HepG2 (cell line): Measurements from ENCODE around the gene LYZL1. TPM values are rescaled to one million over a fixed set of nuclear protein-coding genes. Genes with fewer than 3 reads are reported as not detected.

ENCODE experiments used
- AHDC1 ChIP-seq: sonication (generic); formaldehyde crosslinking; IDR thresholded peaks from 2 replicates; pipeline ENCODE4 v1.5.1; 2020; ENCODE audit warnings: mild to moderate bottlenecking, missing genetic modification reagents, borderline replicate concordance
- BRD4 ChIP-seq: sonication (generic); formaldehyde crosslinking; IDR thresholded peaks from 2 replicates; pipeline ENCODE4 v1.4.0; 2020; ENCODE audit warnings: missing genetic modification reagents
- CBX5 ChIP-seq: sonication (generic); formaldehyde crosslinking; IDR thresholded peaks from 2 replicates; pipeline ENCODE4 v1.4.0; 2020; ENCODE audit warnings: missing genetic modification reagents, borderline replicate concordance
- KMT2B ChIP-seq: IDR thresholded peaks from 2 replicates; pipeline ENCODE4 v1.6.1; 2016; ENCODE audit warnings: missing genetic modification reagents, missing compliant biosample characterization
- MIER3 ChIP-seq: IDR thresholded peaks from 2 replicates; pipeline ENCODE4 v1.6.1; 2016; ENCODE audit warnings: missing compliant biosample characterization, borderline replicate concordance
- NR2F6 ChIP-seq, 2 experiments: IDR thresholded peaks; 2 replicates each; pipeline ENCODE4 v1.6.1; 2016; ENCODE audit warnings: antibody characterized with exemption in 1 of 2, mild to moderate bottlenecking in 1 of 2
- TEAD2 ChIP-seq: sonication (generic); formaldehyde crosslinking; IDR thresholded peaks from 2 replicates; pipeline ENCODE4 v1.9.0; 2021; ENCODE audit warnings: missing genetic modification reagents
- TFE3 ChIP-seq: IDR thresholded peaks from 2 replicates; pipeline ENCODE4 v1.6.1; 2016
- THAP11 ChIP-seq: IDR thresholded peaks from 2 replicates; pipeline ENCODE4 v1.6.1; 2016; ENCODE audit warnings: missing biosample characterization, missing genetic modification reagents
- ZNF18 ChIP-seq: sonication (generic); formaldehyde crosslinking; IDR thresholded peaks from 2 replicates; pipeline ENCODE4 v1.8.0; 2022; ENCODE audit warnings: mild to moderate bottlenecking, missing genetic modification reagents; ENCODE audit not compliant: insufficient replicate concordance
- ZNF282 ChIP-seq: fragments of 450-650 bp; IDR thresholded peaks from 2 replicates; pipeline ENCODE4 v1.6.1; 2018; ENCODE audit not compliant: partially characterized antibody
- polyA plus RNA-seq, 8 experiments: library from polyadenylated mRNA; depleted of rRNA in 3 of 8; stranded (reverse) in 7 of 8; unstranded in 1 of 8; fragments of >200 nt; fragmentation: Illumina TruSeq in 4 of 8; extraction: Trizol in 4 of 8; gene quantifications; 2 replicates each; pipeline versions ENCODE4 v1.2.1 to v1.2.3, GENCODE V29; 2011 to 2016; ENCODE audit warnings: low read depth in 4 of 8, missing spikeins in 1 of 8, mixed read lengths in 1 of 8; ENCODE audit not compliant: insufficient read depth in 1 of 8
- total RNA-seq, 5 experiments: library from RNA; depleted of rRNA; stranded (reverse); fragments of >200 nt; fragmentation: Illumina TruSeq; extraction: Trizol; gene quantifications; 2 replicates each; pipeline ENCODE4 v1.2.3, GENCODE V29; 2016; ENCODE audit warnings: low read depth in 1 of 5
- TF ChIP-seq, protein P1 (sequence below): sonication (generic); formaldehyde crosslinking; IDR thresholded peaks from 2 replicates; pipeline ENCODE4 v1.4.0; 2020; ENCODE audit warnings: mild to moderate bottlenecking, missing genetic modification reagents, borderline replicate concordance
- TF ChIP-seq, protein P2 (sequence below): sonication (generic); formaldehyde crosslinking; IDR thresholded peaks from 2 replicates; pipeline ENCODE4 v1.4.0; 2020; ENCODE audit warnings: mild to moderate bottlenecking, missing genetic modification reagents, borderline replicate concordance

Gene LYZL1
- total and polyA plus RNA-seq, 2 of the 13 experiments (the other 11 are each of a cell fraction or from before 2014, with no cell fraction given) = not detected

- TF ChIP-seq ZNF282 = no peak
- TF ChIP-seq CBX5 (CRISPR knock-in tag) = no peak
- 0 out of 2 replicates have a peak, but pooled peaks have one; percentile 17 for TF ChIP-seq THAP11 (CRISPR knock-in tag)
- TF ChIP-seq MIER3 (CRISPR knock-in tag) = peak; percentile 52; the same call in 1 of the 2 replicates
- TF ChIP-seq, protein P1, sequence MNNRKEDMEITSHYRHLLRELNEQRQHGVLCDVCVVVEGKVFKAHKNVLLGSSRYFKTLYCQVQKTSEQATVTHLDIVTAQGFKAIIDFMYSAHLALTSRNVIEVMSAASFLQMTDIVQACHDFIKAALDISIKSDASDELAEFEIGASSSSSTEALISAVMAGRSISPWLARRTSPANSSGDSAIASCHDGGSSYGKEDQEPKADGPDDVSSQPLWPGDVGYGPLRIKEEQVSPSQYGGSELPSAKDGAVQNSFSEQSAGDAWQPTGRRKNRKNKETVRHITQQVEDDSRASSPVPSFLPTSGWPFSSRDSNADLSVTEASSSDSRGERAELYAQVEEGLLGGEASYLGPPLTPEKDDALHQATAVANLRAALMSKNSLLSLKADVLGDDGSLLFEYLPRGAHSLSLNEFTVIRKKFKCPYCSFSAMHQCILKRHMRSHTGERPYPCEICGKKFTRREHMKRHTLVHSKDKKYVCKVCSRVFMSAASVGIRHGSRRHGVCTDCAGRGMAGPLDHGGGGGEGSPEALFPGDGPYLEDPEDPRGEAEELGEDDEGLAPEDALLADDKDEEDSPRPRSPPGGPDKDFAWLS (CRISPR knock-in tag) = no peak
- 0 out of 2 replicates have a peak, but pooled peaks have one; percentile 15 for TF ChIP-seq BRD4 (CRISPR knock-in tag)
- TF ChIP-seq TEAD2 = no peak
- no peak for TF ChIP-seq AHDC1
- TF ChIP-seq NR2F6 (IDR thresholded peaks at IDR 0.05) = no peak
- peak; percentile 2; the same call in 1 of the 2 replicates for TF ChIP-seq NR2F6 (CRISPR knock-in tag; IDR thresholded peaks at IDR 0.05)
- TF ChIP-seq KMT2B (CRISPR knock-in tag) = no peak
- TF ChIP-seq, protein P2, sequence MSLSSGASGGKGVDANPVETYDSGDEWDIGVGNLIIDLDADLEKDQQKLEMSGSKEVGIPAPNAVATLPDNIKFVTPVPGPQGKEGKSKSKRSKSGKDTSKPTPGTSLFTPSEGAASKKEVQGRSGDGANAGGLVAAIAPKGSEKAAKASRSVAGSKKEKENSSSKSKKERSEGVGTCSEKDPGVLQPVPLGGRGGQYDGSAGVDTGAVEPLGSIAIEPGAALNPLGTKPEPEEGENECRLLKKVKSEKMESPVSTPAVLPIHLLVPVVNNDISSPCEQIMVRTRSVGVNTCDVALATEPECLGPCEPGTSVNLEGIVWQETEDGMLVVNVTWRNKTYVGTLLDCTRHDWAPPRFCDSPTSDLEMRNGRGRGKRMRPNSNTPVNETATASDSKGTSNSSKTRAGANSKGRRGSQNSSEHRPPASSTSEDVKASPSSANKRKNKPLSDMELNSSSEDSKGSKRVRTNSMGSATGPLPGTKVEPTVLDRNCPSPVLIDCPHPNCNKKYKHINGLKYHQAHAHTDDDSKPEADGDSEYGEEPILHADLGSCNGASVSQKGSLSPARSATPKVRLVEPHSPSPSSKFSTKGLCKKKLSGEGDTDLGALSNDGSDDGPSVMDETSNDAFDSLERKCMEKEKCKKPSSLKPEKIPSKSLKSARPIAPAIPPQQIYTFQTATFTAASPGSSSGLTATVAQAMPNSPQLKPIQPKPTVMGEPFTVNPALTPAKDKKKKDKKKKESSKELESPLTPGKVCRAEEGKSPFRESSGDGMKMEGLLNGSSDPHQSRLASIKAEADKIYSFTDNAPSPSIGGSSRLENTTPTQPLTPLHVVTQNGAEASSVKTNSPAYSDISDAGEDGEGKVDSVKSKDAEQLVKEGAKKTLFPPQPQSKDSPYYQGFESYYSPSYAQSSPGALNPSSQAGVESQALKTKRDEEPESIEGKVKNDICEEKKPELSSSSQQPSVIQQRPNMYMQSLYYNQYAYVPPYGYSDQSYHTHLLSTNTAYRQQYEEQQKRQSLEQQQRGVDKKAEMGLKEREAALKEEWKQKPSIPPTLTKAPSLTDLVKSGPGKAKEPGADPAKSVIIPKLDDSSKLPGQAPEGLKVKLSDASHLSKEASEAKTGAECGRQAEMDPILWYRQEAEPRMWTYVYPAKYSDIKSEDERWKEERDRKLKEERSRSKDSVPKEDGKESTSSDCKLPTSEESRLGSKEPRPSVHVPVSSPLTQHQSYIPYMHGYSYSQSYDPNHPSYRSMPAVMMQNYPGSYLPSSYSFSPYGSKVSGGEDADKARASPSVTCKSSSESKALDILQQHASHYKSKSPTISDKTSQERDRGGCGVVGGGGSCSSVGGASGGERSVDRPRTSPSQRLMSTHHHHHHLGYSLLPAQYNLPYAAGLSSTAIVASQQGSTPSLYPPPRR (CRISPR knock-in tag) = 0 out of 2 replicates have a peak, but pooled peaks have one; percentile 16
- TF ChIP-seq TFE3 (CRISPR knock-in tag) = no peak
- no peak for TF ChIP-seq ZNF18 (CRISPR knock-in tag)
These were observed 30.4 kb downstream of the LYZL1 start (continued) for GRCh38 chr10:29319205-29319781.
